G401 (cell line): ENCODE results near the gene LIN37. TPM values are rescaled to one million over a fixed set of nuclear protein-coding genes. Genes with fewer than 3 reads are reported as not detected.

Source experiments
- DNase-seq: peaks from one replicate; pipeline ENCODE4 v3.0.0-alpha.2; 2015; ENCODE audit warnings: low spot score
- in situ Hi-C: cut with HindIII; loops from 2 replicates; pipeline ENCODE4 v1.10.0; 2016; ENCODE audit warnings: low sequenced_read_pairs, mixed read lengths
- total RNA-seq: library from RNA; depleted of rRNA; stranded (reverse); fragments of >200 nt; shearing (Covaris generic); gene quantifications from 2 replicates; pipeline ENCODE4 v1.2.3, GENCODE V29; 2014

The LIN37 gene
- total RNA-seq, 1 experiment from 2014 or later: 9.2 TPM

- no peak for DNase-seq
- in situ Hi-C loops: no loop called here
Observed at GRCh38 chr19:35746087-35746462, 2.3 kb upstream of the LIN37 start.

DNA sequence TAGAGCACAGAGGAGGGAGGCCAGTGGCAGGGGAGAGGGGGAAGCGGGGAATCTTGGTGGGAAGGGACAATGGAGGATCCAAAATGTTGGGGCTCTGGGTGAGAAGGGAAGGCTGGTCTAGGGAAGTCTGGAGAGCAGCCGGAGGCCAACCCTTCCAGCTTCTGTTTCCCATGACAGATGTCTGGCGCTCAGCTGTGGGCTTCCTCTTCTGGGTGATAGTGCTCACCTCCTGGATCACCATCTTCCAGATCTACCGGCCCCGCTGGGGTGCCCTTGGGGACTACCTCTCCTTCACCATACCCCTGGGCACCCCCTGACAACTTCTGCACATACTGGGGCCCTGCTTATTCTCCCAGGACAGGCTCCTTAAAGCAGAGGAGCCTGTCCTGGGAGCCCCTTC, 1.8 kb upstream of the LIN37 start:
- in situ Hi-C loops: no loop called here
- DNase-seq: no peak

GRCh38 chr19:35750167-35750566, 1.8 kb downstream of the LIN37 start:
- DNase-seq: no peak
- in situ Hi-C loops: no loop called here

- DNase-seq: no peak
- in situ Hi-C loops: no loop called here
Observed at GRCh38 chr19:35751839-35752745, 3.7 kb downstream of the LIN37 start.

GRCh38 chr19:35752746-35753350, 4.5 kb downstream of the LIN37 start:
- no peak for DNase-seq
- in situ Hi-C loops: no loop called here

- in situ Hi-C loops: no loop called here
- no peak for DNase-seq
Observed at GRCh38 chr19:35753634-35754369, 5.4 kb downstream of the LIN37 start.

- in situ Hi-C loops: no loop called here
- no peak for DNase-seq
Observed at GRCh38 chr19:35754370-35755130, 6.2 kb downstream of the LIN37 start.

- DNase-seq: no peak
- in situ Hi-C loops: no loop called here
Observed at GRCh38 chr19:35755131-35755549, 6.8 kb downstream of the LIN37 start.

GRCh38 chr19:35755550-35756376, 7.4 kb downstream of the LIN37 start:
- in situ Hi-C loops: no loop called here

GRCh38 chr19:35756377-35757230, 8.2 kb downstream of the LIN37 start, which contains the start of gene HSPB6:
TSS of gene HSPB6 (minus strand) at chr19:35757029. CDS start at chr19:35757008, 21 bp downstream.
- in situ Hi-C loops: no loop called here
- peak; percentile 32 for DNase-seq

More at GRCh38 chr19:35755550-35756376, 7.4 kb downstream of the LIN37 start:
- DNase-seq: no peak

DNA sequence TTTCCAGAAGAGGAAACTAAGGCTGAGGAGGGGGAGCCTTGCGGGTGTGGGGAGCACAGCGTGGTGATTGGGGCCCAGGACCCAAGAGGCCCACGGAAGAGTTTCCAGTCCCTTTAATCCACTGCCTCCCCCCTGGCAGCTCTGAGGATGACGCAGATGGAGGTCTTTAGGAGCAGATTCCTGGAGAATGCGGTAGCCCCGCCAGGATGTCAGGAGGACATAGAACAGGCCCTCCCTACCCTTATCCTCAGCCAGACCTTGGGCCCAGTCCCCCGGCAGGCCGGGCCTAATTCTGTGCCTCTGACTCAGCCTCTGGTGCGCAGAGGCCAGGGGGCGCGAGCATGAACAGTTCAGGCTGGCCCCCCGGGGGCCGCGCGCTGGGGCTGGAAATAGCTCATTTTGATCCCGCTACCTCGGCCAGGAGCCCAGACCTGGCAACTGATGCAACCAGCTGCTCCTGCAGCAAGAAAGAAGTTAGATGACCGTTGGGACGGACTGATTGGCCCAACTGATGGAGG, 8.9 kb downstream of the LIN37 start:
- in situ Hi-C loops: no loop called here
- no peak for DNase-seq

DNA sequence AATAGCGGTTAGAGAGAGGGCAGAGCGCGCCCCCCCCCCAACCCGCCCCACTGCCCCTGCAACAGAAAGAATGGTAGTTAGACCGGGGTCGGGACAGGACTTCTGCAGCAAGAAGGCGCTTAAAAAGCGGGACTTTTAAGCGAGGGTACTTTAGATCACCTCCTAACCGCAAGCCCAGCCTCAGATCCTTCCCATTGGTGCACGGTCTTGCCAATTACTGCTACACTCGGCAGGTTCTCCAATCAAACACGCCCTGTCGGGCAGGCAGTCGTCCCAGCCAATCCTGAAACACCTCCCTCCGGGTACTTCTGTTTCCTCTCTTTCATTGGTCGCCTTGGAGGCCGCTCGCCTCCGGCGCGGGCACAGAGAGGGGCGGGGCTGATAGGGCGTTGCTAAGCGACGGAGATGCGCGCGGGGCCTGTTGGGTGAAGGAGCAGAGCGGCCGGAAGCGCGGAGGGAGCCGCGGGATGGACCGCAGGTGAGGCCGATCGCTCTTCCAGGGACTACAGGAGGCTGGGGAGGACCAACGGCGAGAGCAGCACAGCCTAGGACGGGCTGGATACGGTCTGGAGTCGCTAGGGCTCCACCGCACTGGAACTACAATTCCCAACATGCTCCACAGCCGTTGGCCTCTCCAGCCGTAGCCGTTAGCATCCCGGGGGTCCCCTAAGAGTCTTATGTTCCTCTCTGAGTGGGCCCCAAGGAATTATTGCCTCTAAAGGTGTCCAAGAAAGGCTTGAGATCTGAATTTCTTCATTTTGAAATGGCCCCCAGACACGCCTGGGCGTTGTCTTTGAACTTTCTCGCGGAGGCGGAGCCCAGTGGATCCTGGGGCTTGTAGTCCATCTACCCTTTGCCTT, 9.6 kb downstream of the LIN37 start, which contains the start of gene PROSER3:
Gene PROSER3 (plus strand): TSS at position 428 of the 860 bp plus-strand sequence. CDS start 40 bp downstream, at position 468.
- in situ Hi-C loops: no loop called here
- peak; percentile 99 for DNase-seq

DNA sequence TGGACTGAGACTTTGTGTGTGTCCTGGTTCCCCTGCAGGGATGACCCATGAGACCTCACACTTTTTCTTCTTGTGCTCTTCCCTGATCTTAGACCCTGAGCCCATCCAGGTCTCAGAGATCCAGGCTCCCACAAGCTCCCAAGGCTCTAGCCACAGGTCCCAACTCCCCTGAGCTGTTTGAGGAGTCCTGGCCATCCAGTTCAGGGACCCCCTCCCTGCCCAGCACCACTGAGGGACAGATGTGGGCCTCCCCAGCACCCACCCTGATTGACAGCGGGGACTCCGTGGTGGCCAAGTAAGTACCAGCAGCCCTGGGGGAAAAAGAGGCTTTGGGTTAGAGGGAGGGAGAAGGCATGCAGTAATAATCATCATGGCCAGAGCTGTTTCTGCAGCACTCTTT, 11.3 kb downstream of the LIN37 start:
- DNase-seq: no peak
- in situ Hi-C loops: no loop called here

DNA sequence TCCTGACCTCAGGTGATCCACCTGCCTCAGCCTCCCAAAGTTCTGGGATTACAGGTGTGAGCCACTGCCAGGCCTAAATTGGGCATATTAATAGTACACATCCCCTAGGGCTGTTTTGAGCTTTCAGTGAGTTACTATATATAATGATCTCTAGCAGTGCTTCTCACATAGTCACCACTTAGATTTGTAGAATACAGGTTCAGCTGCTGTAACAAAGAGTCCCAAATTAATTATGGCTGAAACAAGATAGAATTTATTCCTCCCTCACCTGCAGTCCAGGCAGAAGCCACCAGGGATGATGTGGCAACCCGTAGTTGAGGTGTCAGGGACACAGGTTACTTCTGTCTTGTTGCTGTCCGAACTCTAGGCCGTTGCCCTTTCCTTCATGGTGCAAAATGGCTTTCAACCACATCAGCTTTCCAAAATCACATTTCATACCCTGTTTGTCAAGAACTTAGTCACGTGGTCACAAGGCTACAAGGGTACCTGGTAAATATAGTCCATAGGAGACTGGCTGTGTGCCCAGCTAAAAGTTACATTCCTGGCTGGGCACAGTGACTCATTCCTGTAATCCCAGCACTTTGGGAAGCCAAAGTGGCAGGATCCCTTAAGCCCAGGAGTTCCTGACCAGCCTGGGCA, 12.5 kb downstream of the LIN37 start:
- DNase-seq: no peak
- in situ Hi-C loops: no loop called here

GRCh38 chr19:35764432-35765315, 16.3 kb downstream of the LIN37 start:
- in situ Hi-C loops: no loop called here
- DNase-seq: no peak
